Measurements from ENCODE around the gene TXLNG. TPM values are rescaled to one million over a fixed set of nuclear protein-coding genes. Genes with fewer than 3 reads are reported as not detected.
A peak's percentile ranks its signal among the peaks of the same experiment; 100 is the strongest.

The TXLNG gene
- total and polyA plus RNA-seq, 2 donors (not counting 1 experiment from before 2014, with no cell fraction given): 9.0 to 18.0 TPM

- H3K9ac ChIP-seq (ENCODE audit: insufficient read depth, low read length): no peak overlapping the region
- no peak overlapping the region for H3K4me3 ChIP-seq (replicated peaks in 1 of 4; ENCODE audit: control extremely low read depth in 1 of 4, insufficient read depth in 1 of 4, low read depth in 3 of 4, low read length in 4 of 4)
- H3K27me3 ChIP-seq (ENCODE audit: control insufficient read depth, insufficient read depth, low read length): no peaks in the 10 kb centered on the region
- H4K20me1 ChIP-seq (ENCODE audit: control insufficient read depth, extremely low read depth, insufficient read depth, low read length): no peaks in the 10 kb centered on the region
- H3K4me2 ChIP-seq (ENCODE audit: extremely low read depth, insufficient read depth, low read length): no peak overlapping the region
- peaks cover 6% of the 10 kb centered on the region for H3K36me3 ChIP-seq (ENCODE audit: control insufficient read depth, insufficient read depth, low read length)
- H3K4me1 ChIP-seq (ENCODE audit: control insufficient read depth, extremely low read depth, insufficient read depth, low read length): peaks cover 6% of the 10 kb centered on the region
- H3K9me3 ChIP-seq (ENCODE audit: control insufficient read depth, insufficient read depth, low read depth, low read length): no peaks in the 10 kb centered on the region
- no peak overlapping the region for H2AFZ ChIP-seq (ENCODE audit: low read length)
- no peak for DNase-seq (ENCODE audit: low read depth in 2 of 2)
- H3K27ac ChIP-seq (ENCODE audit: insufficient read depth, low read length): no peak overlapping the region
- TF ChIP-seq CTCF (conservative IDR thresholded peaks at IDR 0.05 in 1 of 2, IDR thresholded peaks at IDR 0.05 in 1 of 2; ENCODE audit: low read depth in 1 of 2, low read length in 2 of 2): no peak
- TF ChIP-seq EZH2 (IDR thresholded peaks at IDR 0.05; ENCODE audit: low read length, missing control alignments): no peak
- no peaks in the 10 kb centered on the region for H3K79me2 ChIP-seq (ENCODE audit: control insufficient read depth, insufficient read depth, low read length)
Measured at GRCh38 chrX:16845686-16846085, 59.4 kb downstream of the TXLNG start.

GRCh38 chrX:16848541-16848940 lies 62.3 kb downstream of the TXLNG start:
- H3K9me3 ChIP-seq (ENCODE audit: control insufficient read depth, insufficient read depth, low read depth, low read length): no peaks in the 10 kb centered on the region
- H3K4me3 ChIP-seq (replicated peaks in 1 of 4; ENCODE audit: control extremely low read depth in 1 of 4, insufficient read depth in 1 of 4, low read depth in 3 of 4, low read length in 4 of 4): no peak overlapping the region
- H2AFZ ChIP-seq (ENCODE audit: low read length): no peak overlapping the region
- H4K20me1 ChIP-seq (ENCODE audit: control insufficient read depth, extremely low read depth, insufficient read depth, low read length): no peaks in the 10 kb centered on the region
- H3K9ac ChIP-seq (ENCODE audit: insufficient read depth, low read length): no peak overlapping the region
- H3K27me3 ChIP-seq (ENCODE audit: control insufficient read depth, insufficient read depth, low read length): no peaks in the 10 kb centered on the region
- H3K79me2 ChIP-seq (ENCODE audit: control insufficient read depth, insufficient read depth, low read length): peaks cover 7% of the 10 kb centered on the region
- peaks cover 7% of the 10 kb centered on the region for H3K36me3 ChIP-seq (ENCODE audit: control insufficient read depth, insufficient read depth, low read length)
- H3K4me1 ChIP-seq (ENCODE audit: control insufficient read depth, extremely low read depth, insufficient read depth, low read length): peaks cover 12% of the 10 kb centered on the region
- peak overlapping the region; percentile 0 for H3K27ac ChIP-seq (ENCODE audit: insufficient read depth, low read length)
- no peak overlapping the region for H3K4me2 ChIP-seq (ENCODE audit: extremely low read depth, insufficient read depth, low read length)
- no peak for TF ChIP-seq CTCF (conservative IDR thresholded peaks at IDR 0.05 in 1 of 2, IDR thresholded peaks at IDR 0.05 in 1 of 2; ENCODE audit: low read depth in 1 of 2, low read length in 2 of 2)
- no peak for TF ChIP-seq EZH2 (IDR thresholded peaks at IDR 0.05; ENCODE audit: low read length, missing control alignments)
- DNase-seq (ENCODE audit: low read depth in 2 of 2): peak in 1 of 2 donors; percentile 51

- H2AFZ ChIP-seq (ENCODE audit: low read length): no peak overlapping the region
- no peak for DNase-seq (ENCODE audit: low read depth in 2 of 2)
- no peak overlapping the region for H3K9ac ChIP-seq (ENCODE audit: insufficient read depth, low read length)
- peaks cover 13% of the 10 kb centered on the region for H3K4me1 ChIP-seq (ENCODE audit: control insufficient read depth, extremely low read depth, insufficient read depth, low read length)
- peaks cover 6% of the 10 kb centered on the region for H3K36me3 ChIP-seq (ENCODE audit: control insufficient read depth, insufficient read depth, low read length)
- H3K27ac ChIP-seq (ENCODE audit: insufficient read depth, low read length): no peak overlapping the region
- H3K9me3 ChIP-seq (ENCODE audit: control insufficient read depth, insufficient read depth, low read depth, low read length): no peaks in the 10 kb centered on the region
- no peak overlapping the region for H3K4me2 ChIP-seq (ENCODE audit: extremely low read depth, insufficient read depth, low read length)
- no peaks in the 10 kb centered on the region for H4K20me1 ChIP-seq (ENCODE audit: control insufficient read depth, extremely low read depth, insufficient read depth, low read length)
- no peak overlapping the region for H3K4me3 ChIP-seq (replicated peaks in 1 of 4; ENCODE audit: control extremely low read depth in 1 of 4, insufficient read depth in 1 of 4, low read depth in 3 of 4, low read length in 4 of 4)
- TF ChIP-seq EZH2 (IDR thresholded peaks at IDR 0.05; ENCODE audit: low read length, missing control alignments) (no peak), CTCF (conservative IDR thresholded peaks at IDR 0.05 in 1 of 2, IDR thresholded peaks at IDR 0.05 in 1 of 2; ENCODE audit: low read depth in 1 of 2, low read length in 2 of 2) (no peak)
- no peaks in the 10 kb centered on the region for H3K27me3 ChIP-seq (ENCODE audit: control insufficient read depth, insufficient read depth, low read length)
- H3K79me2 ChIP-seq (ENCODE audit: control insufficient read depth, insufficient read depth, low read length): peaks cover 16% of the 10 kb centered on the region
Measured at GRCh38 chrX:16851421-16851820, 65.2 kb downstream of the TXLNG start.

All from fibroblast of lung (primary cell).